Activated CD4-positive, CD25-positive, alpha-beta regulatory T cell treated with anti-CD3 and anti-CD28 coated beads, Interleukin-2, amount 50 U/mL, for 72 hours (primary cell): ENCODE results near the gene LCP1.

Source experiments
- DNase-seq: peaks from one replicate; pipeline ENCODE4 v3.0.0; 2021

LCP1 gene

DNA sequence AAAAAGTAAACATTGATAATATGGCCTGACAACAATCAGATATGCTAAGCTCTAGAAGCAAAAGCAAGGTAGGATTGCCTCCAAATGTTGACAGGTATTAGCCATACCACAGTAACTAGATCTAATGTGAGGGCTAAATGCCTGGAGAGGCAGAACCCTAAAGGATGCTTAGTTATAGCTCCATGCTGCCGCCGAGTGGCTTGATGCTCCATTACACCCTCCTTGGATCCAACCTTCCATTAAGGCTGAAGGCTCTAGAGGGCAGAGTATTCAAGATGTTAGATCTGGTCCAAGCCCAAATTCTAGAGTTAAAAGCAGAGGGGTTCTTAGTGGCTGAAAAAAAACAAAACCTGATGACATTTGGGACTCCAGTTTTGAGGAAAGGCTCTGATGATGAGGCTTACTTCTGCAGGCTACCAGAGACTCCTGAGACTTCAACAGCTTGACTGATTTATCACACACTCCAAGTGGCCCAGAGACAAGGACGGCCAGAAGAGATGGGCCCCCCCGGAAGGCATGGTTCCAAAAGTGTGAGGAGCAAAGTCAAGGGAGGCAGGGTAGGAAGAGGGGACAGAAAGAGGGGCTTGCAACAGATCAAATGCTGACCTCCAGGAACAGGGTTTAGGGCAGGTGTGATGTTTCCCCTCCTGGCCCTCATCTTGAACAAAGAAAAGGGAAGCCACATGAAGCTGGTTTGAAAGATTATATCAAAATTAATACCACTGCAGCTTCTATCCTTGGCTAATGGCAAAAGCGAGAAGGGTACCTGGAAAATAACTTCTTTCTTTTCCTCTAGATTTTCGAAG, 55.2 kb downstream of the LCP1 start:
- DNase-seq, result peak; percentile 53

DNA sequence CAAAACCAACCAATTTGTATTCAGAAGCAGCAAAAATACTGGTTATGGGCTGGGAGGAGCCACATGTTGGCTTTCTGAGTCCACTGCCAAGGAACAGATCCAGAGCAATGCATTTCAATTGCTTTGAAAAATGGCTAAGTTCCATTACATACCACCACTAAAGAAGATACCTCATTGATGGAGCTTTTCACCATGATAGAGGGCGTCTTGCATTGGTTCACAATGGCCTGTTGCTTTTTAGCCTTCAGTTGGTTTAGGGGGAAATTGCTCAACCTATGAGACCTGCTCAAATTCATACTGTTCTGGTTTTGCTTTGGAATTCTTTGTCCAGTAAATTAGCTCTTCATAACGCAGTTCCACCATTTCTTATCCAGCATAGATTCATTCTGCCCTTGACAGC, 55.9 kb downstream of the LCP1 start:
- no peak for DNase-seq

GRCh38 chr13:46124967-46125933, 56.7 kb downstream of the LCP1 start:
- DNase-seq, result no peak

- DNase-seq, result no peak
Measured at GRCh38 chr13:46124531-46124966, 57.4 kb downstream of the LCP1 start.

- no peak for DNase-seq
Measured at GRCh38 chr13:46122304-46122703, 59.7 kb downstream of the LCP1 start.

- no peak for DNase-seq
Measured at GRCh38 chr13:46121597-46122163, 60.3 kb downstream of the LCP1 start.

DNA sequence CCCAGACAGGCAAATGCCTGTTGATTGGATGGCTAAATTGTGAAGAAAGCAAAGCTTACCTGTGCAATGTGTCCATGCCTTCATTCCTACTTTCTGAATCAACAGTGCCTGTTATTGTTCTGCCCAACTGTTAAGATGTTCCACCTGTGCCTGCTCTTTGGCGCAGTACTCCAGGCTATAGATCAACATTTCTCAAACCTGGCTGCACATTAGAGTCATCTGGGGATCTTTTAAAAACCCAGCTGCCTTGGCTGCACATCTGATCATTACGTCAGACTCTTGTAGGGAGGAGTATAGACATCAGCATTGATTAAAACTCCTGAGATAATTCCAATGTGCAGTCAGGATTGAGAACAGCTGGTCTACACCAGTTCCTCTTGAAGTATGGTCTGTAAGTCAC, 60.9 kb downstream of the LCP1 start:
- no peak for DNase-seq

- no peak for DNase-seq
Measured at GRCh38 chr13:46119883-46120614, 61.9 kb downstream of the LCP1 start.

- DNase-seq, result no peak
Measured at GRCh38 chr13:46116653-46117502, 65.1 kb downstream of the LCP1 start.

DNA sequence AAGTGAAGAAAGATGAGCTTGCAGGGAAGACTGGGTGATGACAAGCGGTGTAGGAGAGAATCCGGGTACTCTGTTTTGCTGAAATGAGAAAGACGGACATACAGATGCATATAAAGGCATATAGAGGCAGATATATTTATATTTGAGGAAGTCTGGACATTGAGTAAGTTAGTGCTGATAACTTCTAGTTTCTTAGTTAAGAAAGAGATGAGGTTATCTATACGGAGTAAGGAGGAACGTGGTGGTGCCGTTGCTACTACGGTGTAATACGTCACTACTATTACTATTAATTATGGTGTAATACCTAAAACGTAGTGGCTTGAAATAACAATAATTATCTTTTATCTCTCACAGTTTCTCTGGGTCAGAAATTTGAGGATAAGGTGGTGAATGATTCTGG, 67.4 kb downstream of the LCP1 start:
- DNase-seq, result no peak

DNA sequence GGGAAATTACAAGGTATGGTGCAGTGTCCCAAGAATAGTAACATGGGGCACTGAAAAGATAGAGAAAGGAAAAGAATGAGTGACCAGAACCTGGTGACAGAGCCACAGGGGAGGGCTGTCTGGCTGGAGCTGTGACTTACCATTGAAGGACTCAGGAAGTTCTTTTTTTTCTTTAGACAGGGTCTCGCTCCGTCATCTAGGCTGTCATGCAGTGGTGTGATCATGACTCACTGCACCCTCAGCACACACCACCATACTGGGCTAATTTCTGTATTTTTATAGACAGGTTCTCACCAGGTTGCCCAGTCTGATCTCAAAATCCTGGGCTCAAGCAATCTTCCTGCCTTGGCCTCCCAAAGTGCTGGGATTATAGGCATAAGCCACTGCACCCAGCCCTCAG, 68.4 kb downstream of the LCP1 start:
- no peak for DNase-seq

DNA sequence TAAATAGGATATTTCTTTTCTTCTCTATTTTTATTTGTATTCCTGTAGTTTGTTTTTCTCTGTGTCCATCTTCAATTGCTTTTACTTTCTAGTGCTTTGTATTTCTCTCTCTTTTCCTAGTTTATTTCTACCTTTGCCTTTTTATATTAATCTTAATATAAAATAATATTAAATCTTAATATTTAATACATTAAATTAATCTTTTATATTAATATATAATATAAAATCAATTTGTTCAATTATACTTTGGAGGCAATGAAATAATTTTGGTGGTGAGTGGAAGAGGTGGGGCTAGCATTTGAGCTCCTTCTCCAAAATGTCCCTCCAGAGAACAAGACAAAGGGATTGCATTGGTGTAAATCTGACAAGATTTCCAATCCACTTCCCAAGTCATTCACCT, 70.8 kb downstream of the LCP1 start:
- no peak for DNase-seq

- no peak for DNase-seq
Measured at GRCh38 chr13:46109451-46109850, 72.5 kb downstream of the LCP1 start.

DNA sequence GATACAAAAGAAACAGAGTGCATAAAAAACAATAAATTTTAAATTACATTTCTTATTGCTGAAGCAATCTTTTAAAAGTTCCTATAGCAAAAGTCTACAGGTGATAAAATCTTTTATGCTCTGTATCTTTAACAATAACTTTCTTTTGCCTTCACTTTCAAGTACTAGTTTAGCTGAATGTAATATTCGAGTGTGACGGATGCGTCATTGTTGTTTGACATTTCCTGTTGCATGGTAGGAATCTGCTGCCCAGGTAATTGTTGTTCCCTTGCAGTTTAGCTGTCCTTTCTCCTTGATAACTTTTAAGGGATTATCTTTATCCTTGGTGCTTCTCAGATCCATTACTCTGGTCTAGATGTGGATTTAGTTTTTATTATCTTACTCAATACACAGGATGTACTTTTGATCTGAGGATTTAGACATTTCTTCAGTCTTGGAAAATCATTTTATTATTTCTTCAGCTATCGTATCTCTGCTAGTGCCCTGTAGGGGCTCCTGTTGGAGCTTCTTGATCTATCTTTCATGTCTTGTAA, 75.1 kb downstream of the LCP1 start:
- DNase-seq, result no peak

GRCh38 chr13:46104868-46105267, 77.1 kb downstream of the LCP1 start, which contains the start of gene CPB2:
CPB2 (minus strand) TSS chr13:46105033; CDS start chr13:46105009, 24 bp downstream.
- no peak for DNase-seq

- no peak for DNase-seq
Measured at GRCh38 chr13:46103037-46103436, 78.9 kb downstream of the LCP1 start.

- no peak for DNase-seq
Measured at GRCh38 chr13:46102255-46102605, 79.7 kb downstream of the LCP1 start.

GRCh38 chr13:46101484-46102254, 80.3 kb downstream of the LCP1 start:
- DNase-seq, result no peak

- DNase-seq, result no peak
Measured at GRCh38 chr13:46101002-46101401, 81.0 kb downstream of the LCP1 start.

- DNase-seq, result no peak
Measured at GRCh38 chr13:46100191-46100815, 81.7 kb downstream of the LCP1 start.
